ENCODE measurements around the gene FBXW5. TPM values are rescaled to one million over a fixed set of nuclear protein-coding genes. Genes with fewer than 3 reads are reported as not detected.

Gene FBXW5
- total RNA-seq, 3 donors from 2014 or later = 103 to 183 (median 126) TPM

GRCh38 chr9:136958473-136958872, 13.9 kb upstream of the FBXW5 start:
- H3K27me3 ChIP-seq = no peaks in the 10 kb centered on the region
- H3K9me3 ChIP-seq = no peaks in the 10 kb centered on the region
- no peak overlapping the region for H3K4me3 ChIP-seq
- TF ChIP-seq CTCF (IDR thresholded peaks at IDR 0.05) (no peak), POLR2A (IDR thresholded peaks at IDR 0.05) (no peak), POLR2AphosphoS5 (IDR thresholded peaks at IDR 0.05) (no peak)
- intact Hi-C loops (cut with DNase I; ENCODE audit: low total_unique reads) = no loop called here
- H3K4me1 ChIP-seq = no peaks in the 10 kb centered on the region
- DNase-seq (ENCODE audit: low spot score in 2 of 2) = no peak
- no peak overlapping the region for H3K27ac ChIP-seq
- no peaks in the 10 kb centered on the region for H3K36me3 ChIP-seq

GRCh38 chr9:136957901-136958300, 13.4 kb upstream of the FBXW5 start:
- H3K4me3 ChIP-seq = no peak overlapping the region
- no peaks in the 10 kb centered on the region for H3K9me3 ChIP-seq
- DNase-seq (ENCODE audit: low spot score in 2 of 2) = no peak
- TF ChIP-seq POLR2A (IDR thresholded peaks at IDR 0.05) = no peak
- TF ChIP-seq CTCF (IDR thresholded peaks at IDR 0.05) = no peak
- TF ChIP-seq POLR2AphosphoS5 (IDR thresholded peaks at IDR 0.05) = no peak
- H3K4me1 ChIP-seq = no peaks in the 10 kb centered on the region
- intact Hi-C loops (cut with DNase I; ENCODE audit: low total_unique reads) = no loop called here
- H3K36me3 ChIP-seq = no peaks in the 10 kb centered on the region
- no peak overlapping the region for H3K27ac ChIP-seq
- H3K27me3 ChIP-seq = no peaks in the 10 kb centered on the region

GRCh38 chr9:136957461-136957860, 12.9 kb upstream of the FBXW5 start:
- H3K36me3 ChIP-seq = no peaks in the 10 kb centered on the region
- no peak overlapping the region for H3K4me3 ChIP-seq
- no peaks in the 10 kb centered on the region for H3K4me1 ChIP-seq
- intact Hi-C loops (cut with DNase I; ENCODE audit: low total_unique reads) = no loop called here
- no peaks in the 10 kb centered on the region for H3K27me3 ChIP-seq
- no peak overlapping the region for H3K27ac ChIP-seq
- TF ChIP-seq POLR2A (IDR thresholded peaks at IDR 0.05) (no peak), POLR2AphosphoS5 (IDR thresholded peaks at IDR 0.05) (no peak), CTCF (IDR thresholded peaks at IDR 0.05) (no peak)
- H3K9me3 ChIP-seq = no peaks in the 10 kb centered on the region
- no peak for DNase-seq (ENCODE audit: low spot score in 2 of 2)

GRCh38 chr9:136956604-136957003, 12.1 kb upstream of the FBXW5 start:
- H3K27me3 ChIP-seq = no peaks in the 10 kb centered on the region
- H3K9me3 ChIP-seq = no peaks in the 10 kb centered on the region
- no peak overlapping the region for H3K4me3 ChIP-seq
- TF ChIP-seq POLR2AphosphoS5 (IDR thresholded peaks at IDR 0.05) (no peak), POLR2A (IDR thresholded peaks at IDR 0.05) (no peak), CTCF (IDR thresholded peaks at IDR 0.05) (no peak)
- no peak for DNase-seq (ENCODE audit: low spot score in 2 of 2)
- intact Hi-C loops (cut with DNase I; ENCODE audit: low total_unique reads) = no loop called here
- H3K36me3 ChIP-seq = no peaks in the 10 kb centered on the region
- no peaks in the 10 kb centered on the region for H3K4me1 ChIP-seq
- H3K27ac ChIP-seq = no peak overlapping the region

- Histone ChIP-seq H3K27ac (no peak overlapping the region), H3K27me3 (no peaks in the 10 kb centered on the region), H3K36me3 (no peaks in the 10 kb centered on the region), H3K4me3 (no peak overlapping the region), H3K9me3 (no peaks in the 10 kb centered on the region), H3K4me1 (no peaks in the 10 kb centered on the region)
- intact Hi-C loops (cut with DNase I; ENCODE audit: low total_unique reads) = no loop called here
- TF ChIP-seq POLR2A (IDR thresholded peaks at IDR 0.05) (no peak), POLR2AphosphoS5 (IDR thresholded peaks at IDR 0.05) (no peak), CTCF (IDR thresholded peaks at IDR 0.05) (no peak)
- DNase-seq (ENCODE audit: low spot score in 2 of 2) = no peak
These were observed 11.4 kb upstream of the FBXW5 start for GRCh38 chr9:136955943-136956335.

Measured in breast epithelium (tissue), 4 donors.